GM12891 (cell line): ENCODE data around the gene PAPPA2.

Source experiments
- POLR2A ChIP-seq: IDR thresholded peaks from 2 replicates; pipeline ENCODE4 v1.6.1; 2011; ENCODE audit warnings: low read depth, low read length, control low read depth
- POLR2AphosphoS5 ChIP-seq: IDR thresholded peaks from 2 replicates; pipeline ENCODE4 v1.6.1; 2011; ENCODE audit warnings: low read depth, low read length, control low read depth
- SPI1 ChIP-seq: IDR thresholded peaks from 2 replicates; pipeline ENCODE4 v1.6.1; 2011; ENCODE audit warnings: low read depth, low read length, control low read depth
- TAF1 ChIP-seq: IDR thresholded peaks from 2 replicates; pipeline ENCODE4 v1.6.1; 2011; ENCODE audit warnings: low read depth, low read length, control low read depth

- TF ChIP-seq POLR2A (no peak), TAF1 (no peak), POLR2AphosphoS5 (no peak), SPI1 (no peak)
Measured at GRCh38 chr1:176545034-176545639, 82.2 kb downstream of the PAPPA2 start.
